Neural progenitor cell (in vitro differentiated cells): ENCODE data around the gene LTBP1. TPM values are rescaled to one million over a fixed set of nuclear protein-coding genes. Genes with fewer than 3 reads are reported as not detected.

ENCODE experiments used
- DNase-seq: peaks from one replicate; pipeline ENCODE4 v3.0.0-alpha.2; 2016; ENCODE audit warnings: low spot score
- H2AFZ ChIP-seq: fragments of 200-600 bp; sonication (generic); replicated peaks from 2 replicates; pipeline ENCODE4 v1.6.1; 2016; ENCODE audit warnings: antibody characterized with exemption
- H3F3A ChIP-seq: fragments of 200-600 bp; sonication (generic); 2 replicates; pipeline ENCODE4 v1.6.1; 2016; ENCODE audit warnings: antibody characterized with exemption, low read depth
- H3K27ac ChIP-seq: fragments of 200-600 bp; sonication (generic); 2 replicates; pipeline ENCODE4 v1.5.1; 2016; ENCODE audit warnings: mild to moderate bottlenecking
- H3K27me3 ChIP-seq: fragments of 200-600 bp; sonication (generic); 2 replicates; pipeline ENCODE4 v1.6.1; 2016; ENCODE audit warnings: mild to moderate bottlenecking, moderate library complexity
- H3K36me3 ChIP-seq: fragments of 200-600 bp; sonication (generic); 2 replicates; pipeline ENCODE4 v1.5.1; 2016
- H3K4me1 ChIP-seq: fragments of 200-600 bp; sonication (generic); 2 replicates; pipeline ENCODE4 v1.6.1; 2016; ENCODE audit warnings: mixed run types
- H3K4me2 ChIP-seq: fragments of 200-600 bp; sonication (generic); 2 replicates; pipeline ENCODE4 v1.6.1; 2016
- H3K4me3 ChIP-seq: fragments of 200-600 bp; sonication (generic); 2 replicates; pipeline ENCODE4 v1.5.1; 2016
- H3K79me2 ChIP-seq: fragments of 200-600 bp; sonication (generic); 2 replicates; pipeline ENCODE4 v1.6.1; 2016; ENCODE audit warnings: low read depth
- H3K9ac ChIP-seq: fragments of 200-600 bp; sonication (generic); 2 replicates; pipeline ENCODE4 v1.6.1; 2016
- H3K9me3 ChIP-seq: fragments of 200-600 bp; sonication (generic); 2 replicates; pipeline ENCODE4 v1.5.1; 2016; ENCODE audit warnings: low read depth
- H4K20me1 ChIP-seq: fragments of 200-600 bp; sonication (generic); 2 replicates; pipeline ENCODE4 v1.6.1; 2016; ENCODE audit warnings: low read depth
- H3K27ac Mint-ChIP-seq: 3 replicates; pipeline ENCODE4 v1.8.0; 2021; ENCODE audit warnings: mixed read lengths
- H3K27me3 Mint-ChIP-seq: 2 replicates; pipeline ENCODE4 v1.8.0; 2022; ENCODE audit warnings: low read depth, mild to moderate bottlenecking, inconsistent platforms, moderate library complexity, mixed read lengths; ENCODE audit not compliant: insufficient read depth
- H3K36me3 Mint-ChIP-seq: 3 replicates; pipeline ENCODE4 v1.8.0; 2021; ENCODE audit warnings: mixed read lengths
- H3K4me1 Mint-ChIP-seq: 3 replicates; pipeline ENCODE4 v1.8.0; 2021; ENCODE audit warnings: mixed read lengths
- H3K4me3 Mint-ChIP-seq: 3 replicates; pipeline ENCODE4 v1.8.0; 2021; ENCODE audit warnings: mild to moderate bottlenecking, moderate library complexity, mixed read lengths
- H3K9me3 Mint-ChIP-seq: 3 replicates; pipeline ENCODE4 v1.8.0; 2020; ENCODE audit warnings: mixed read lengths
- CTCF ChIP-seq: fragments of 200-600 bp; sonication (generic); IDR thresholded peaks from 2 replicates; pipeline ENCODE4 v1.5.1; 2017; ENCODE audit warnings: antibody characterized with exemption, mild to moderate bottlenecking
- EZH2 ChIP-seq: fragments of 200-600 bp; sonication (generic); IDR thresholded peaks from 2 replicates; pipeline ENCODE4 v1.6.1; 2017; ENCODE audit warnings: antibody characterized with exemption, mild to moderate bottlenecking, moderate library complexity
- EZH2phosphoT487 ChIP-seq: fragments of 200-600 bp; sonication (generic); IDR thresholded peaks from 2 replicates; pipeline ENCODE4 v1.6.1; 2017; ENCODE audit warnings: antibody characterized with exemption
- total RNA-seq: library from RNA; depleted of rRNA; stranded (reverse); fragments of >200 nt; gene quantifications from 2 replicates; pipeline ENCODE4 v1.2.3, GENCODE V29; 2015; ENCODE audit warnings: low replicate concordance

The LTBP1 gene
- total RNA-seq, 1 donor from 2014 or later, result 50.5 TPM

GRCh38 chr2:32990556-32990955 lies 43.8 kb downstream of the LTBP1 start:
- no peak overlapping the region for H2AFZ ChIP-seq
- Mint-ChIP-seq H3K36me3 (peaks cover 2% of the 10 kb centered on the region), H3K4me1 (no peaks in the 10 kb centered on the region), H3K4me3 (no peak overlapping the region), H3K9me3 (peaks cover 11% of the 10 kb centered on the region), H3K27ac (no peak overlapping the region), H3K27me3 (peaks cover 2% of the 10 kb centered on the region)
- TF ChIP-seq CTCF, result no peak
- no peak for TF ChIP-seq EZH2
- TF ChIP-seq EZH2phosphoT487, result no peak
- H3K27ac ChIP-seq, result no peak overlapping the region
- H3K79me2 ChIP-seq, result no peaks in the 10 kb centered on the region
- no peaks in the 10 kb centered on the region for H3K4me1 ChIP-seq
- no peaks in the 10 kb centered on the region for H3K27me3 ChIP-seq
- no peaks in the 10 kb centered on the region for H3K36me3 ChIP-seq
- DNase-seq, result no peak
- no peaks in the 10 kb centered on the region for H3F3A ChIP-seq
- H4K20me1 ChIP-seq, result no peaks in the 10 kb centered on the region
- no peak overlapping the region for H3K9ac ChIP-seq
- no peak overlapping the region for H3K4me2 ChIP-seq
- H3K9me3 ChIP-seq, result no peaks in the 10 kb centered on the region
- H3K4me3 ChIP-seq, result no peak overlapping the region

- H2AFZ ChIP-seq, result no peak overlapping the region
- H3K27me3 ChIP-seq, result no peaks in the 10 kb centered on the region
- no peak for DNase-seq
- TF ChIP-seq EZH2phosphoT487, result no peak
- no peak for TF ChIP-seq EZH2
- TF ChIP-seq CTCF, result no peak
- Mint-ChIP-seq H3K9me3 (peaks cover 7% of the 10 kb centered on the region), H3K36me3 (peaks cover 6% of the 10 kb centered on the region), H3K27me3 (peaks cover 4% of the 10 kb centered on the region), H3K27ac (no peak overlapping the region), H3K4me3 (no peak overlapping the region), H3K4me1 (no peaks in the 10 kb centered on the region)
- H3K36me3 ChIP-seq, result no peaks in the 10 kb centered on the region
- no peak overlapping the region for H3K4me3 ChIP-seq
- H4K20me1 ChIP-seq, result no peaks in the 10 kb centered on the region
- no peak overlapping the region for H3K9ac ChIP-seq
- H3K4me2 ChIP-seq, result no peak overlapping the region
- H3K79me2 ChIP-seq, result no peaks in the 10 kb centered on the region
- H3K27ac ChIP-seq, result no peak overlapping the region
- H3F3A ChIP-seq, result no peaks in the 10 kb centered on the region
- H3K9me3 ChIP-seq, result no peaks in the 10 kb centered on the region
- H3K4me1 ChIP-seq, result no peaks in the 10 kb centered on the region
These were observed 44.5 kb downstream of the LTBP1 start for GRCh38 chr2:32991091-32991845.

- H3K27me3 Mint-ChIP-seq, result peaks cover 4% of the 10 kb centered on the region
- H3K4me1 Mint-ChIP-seq, result no peaks in the 10 kb centered on the region
- TF ChIP-seq EZH2, result no peak
- TF ChIP-seq CTCF, result no peak
- no peak for TF ChIP-seq EZH2phosphoT487
- H3K36me3 Mint-ChIP-seq, result peaks cover 6% of the 10 kb centered on the region
- Histone ChIP-seq H3K27ac (no peak overlapping the region), H3K4me2 (no peak overlapping the region), H3F3A (no peaks in the 10 kb centered on the region), H3K4me3 (no peak overlapping the region), H2AFZ (no peak overlapping the region), H4K20me1 (no peaks in the 10 kb centered on the region), H3K79me2 (no peaks in the 10 kb centered on the region), H3K9me3 (no peaks in the 10 kb centered on the region), H3K4me1 (no peaks in the 10 kb centered on the region), H3K36me3 (no peaks in the 10 kb centered on the region), H3K9ac (no peak overlapping the region), H3K27me3 (no peaks in the 10 kb centered on the region)
- peaks cover 7% of the 10 kb centered on the region for H3K9me3 Mint-ChIP-seq
- H3K27ac Mint-ChIP-seq, result no peak overlapping the region
- DNase-seq, result no peak
- H3K4me3 Mint-ChIP-seq, result no peak overlapping the region
These were observed 46.3 kb downstream of the LTBP1 start for GRCh38 chr2:32993005-32993539.
